ENCODE results near the gene ROGDI.
"Not testable (repeated sequence)": the region's sequence is repeated elsewhere in the genome, so short reads cannot be mapped to it uniquely, and the experiment has no call there.

ROGDI gene

GRCh38 chr16:4788910-4789309 is 13.5 kb downstream of the ROGDI start:
- DNase-seq (ENCODE audit: low read depth, low spot score): no peak
- POLR2A ChIA-PET: no interaction called here
- CTCF ChIA-PET: no interaction called here
- no peak overlapping the region for H3K4me3 ChIP-seq (ENCODE audit: low read depth, low read length)
- TF ChIP-seq, protein P1, sequence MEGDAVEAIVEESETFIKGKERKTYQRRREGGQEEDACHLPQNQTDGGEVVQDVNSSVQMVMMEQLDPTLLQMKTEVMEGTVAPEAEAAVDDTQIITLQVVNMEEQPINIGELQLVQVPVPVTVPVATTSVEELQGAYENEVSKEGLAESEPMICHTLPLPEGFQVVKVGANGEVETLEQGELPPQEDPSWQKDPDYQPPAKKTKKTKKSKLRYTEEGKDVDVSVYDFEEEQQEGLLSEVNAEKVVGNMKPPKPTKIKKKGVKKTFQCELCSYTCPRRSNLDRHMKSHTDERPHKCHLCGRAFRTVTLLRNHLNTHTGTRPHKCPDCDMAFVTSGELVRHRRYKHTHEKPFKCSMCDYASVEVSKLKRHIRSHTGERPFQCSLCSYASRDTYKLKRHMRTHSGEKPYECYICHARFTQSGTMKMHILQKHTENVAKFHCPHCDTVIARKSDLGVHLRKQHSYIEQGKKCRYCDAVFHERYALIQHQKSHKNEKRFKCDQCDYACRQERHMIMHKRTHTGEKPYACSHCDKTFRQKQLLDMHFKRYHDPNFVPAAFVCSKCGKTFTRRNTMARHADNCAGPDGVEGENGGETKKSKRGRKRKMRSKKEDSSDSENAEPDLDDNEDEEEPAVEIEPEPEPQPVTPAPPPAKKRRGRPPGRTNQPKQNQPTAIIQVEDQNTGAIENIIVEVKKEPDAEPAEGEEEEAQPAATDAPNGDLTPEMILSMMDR (IDR thresholded peaks at IDR 0.05; ENCODE audit: insufficient read depth, low read length, missing control alignments): no peak

GRCh38 chr16:4788489-4788889 is 13.9 kb downstream of the ROGDI start:
- CTCF ChIA-PET: no interaction called here
- POLR2A ChIA-PET: no interaction called here
- TF ChIP-seq, protein P1 (IDR thresholded peaks at IDR 0.05; ENCODE audit: insufficient read depth, low read length, missing control alignments): no peak
- DNase-seq (ENCODE audit: low read depth, low spot score): no peak
- no peak overlapping the region for H3K4me3 ChIP-seq (ENCODE audit: low read depth, low read length)

GRCh38 chr16:4787627-4788482 is 14.6 kb downstream of the ROGDI start, which contains the start of gene SEPTIN12:
SEPTIN12 (minus strand) TSS chr16:4788345; CDS start chr16:4787645, 700 bp downstream.
- CTCF ChIA-PET: no interaction called here
- no peak for DNase-seq (ENCODE audit: low read depth, low spot score)
- POLR2A ChIA-PET: no interaction called here
- TF ChIP-seq, protein P1 (IDR thresholded peaks at IDR 0.05; ENCODE audit: insufficient read depth, low read length, missing control alignments): no peak
- no peak within 1 kb of the TSS for H3K4me3 ChIP-seq (ENCODE audit: low read depth, low read length)

DNA sequence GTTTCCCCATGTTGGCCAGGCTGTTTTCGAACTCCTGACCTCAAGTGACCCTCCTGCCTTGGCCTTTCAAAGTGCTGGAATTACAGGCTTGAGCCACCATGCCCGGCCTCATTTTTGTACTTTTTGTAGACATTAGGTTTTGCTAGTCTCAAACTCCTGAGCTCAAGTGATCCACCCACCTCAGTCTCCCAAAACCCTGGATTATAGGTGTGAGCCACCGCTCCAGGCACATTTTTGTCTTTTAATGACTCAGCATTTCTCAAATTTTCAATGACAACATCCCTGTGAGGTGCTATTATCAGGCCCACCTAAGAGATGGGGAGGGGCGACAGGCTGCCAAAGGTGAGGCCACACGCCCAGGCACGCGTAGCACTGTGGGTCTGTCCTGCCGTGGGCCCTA is 15.4 kb downstream of the ROGDI start:
- ChIA-PET CTCF (no interaction called here), POLR2A (no interaction called here)
- DNase-seq (ENCODE audit: low read depth, low spot score): no peak
- TF ChIP-seq, protein P1 (IDR thresholded peaks at IDR 0.05; ENCODE audit: insufficient read depth, low read length, missing control alignments): no peak
- no peak overlapping the region for H3K4me3 ChIP-seq (ENCODE audit: low read depth, low read length)

DNA sequence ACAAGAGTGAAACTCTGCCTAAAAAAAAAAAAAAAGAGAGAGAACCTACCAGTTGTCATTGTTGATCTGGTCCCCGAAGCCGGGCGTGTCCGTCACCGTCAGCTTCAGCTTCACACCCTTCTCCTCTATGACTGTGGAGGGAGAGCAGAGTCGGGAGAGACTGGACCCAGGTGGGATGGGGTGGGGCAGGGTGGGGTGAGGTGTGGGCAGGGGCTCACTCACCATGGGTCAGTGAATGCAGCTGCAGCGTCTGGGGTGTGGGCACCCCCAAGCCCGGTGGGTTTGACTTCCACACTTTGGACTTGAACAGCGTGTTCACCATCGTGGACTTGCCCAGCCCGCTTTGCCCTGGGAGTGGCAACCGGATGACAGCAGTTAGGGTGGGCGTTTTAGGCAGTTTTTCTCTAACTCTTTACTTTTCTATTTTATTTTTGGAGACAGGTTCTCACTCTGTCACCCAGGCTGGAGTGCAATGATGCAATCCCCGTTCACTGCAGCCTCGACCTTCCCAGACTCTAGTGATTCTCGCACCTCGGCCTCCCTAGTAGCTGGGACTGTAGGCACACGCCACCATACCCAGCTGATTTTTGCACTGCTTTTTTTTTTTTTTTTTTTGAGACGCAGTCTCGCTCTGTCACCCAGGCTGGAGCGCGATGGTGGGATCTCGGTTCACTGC is 16.5 kb downstream of the ROGDI start:
- DNase-seq (ENCODE audit: low read depth, low spot score): no peak
- TF ChIP-seq, protein P1 (IDR thresholded peaks at IDR 0.05; ENCODE audit: insufficient read depth, low read length, missing control alignments): no peak
- no peak overlapping the region for H3K4me3 ChIP-seq (ENCODE audit: low read depth, low read length)
- ChIA-PET CTCF (no interaction called here), POLR2A (interaction anchor here (1.0 kb wide), 1 partner anchor 17 kb away, joined by 3 read pairs; the partner anchor contains the start of gene ROGDI)

DNA sequence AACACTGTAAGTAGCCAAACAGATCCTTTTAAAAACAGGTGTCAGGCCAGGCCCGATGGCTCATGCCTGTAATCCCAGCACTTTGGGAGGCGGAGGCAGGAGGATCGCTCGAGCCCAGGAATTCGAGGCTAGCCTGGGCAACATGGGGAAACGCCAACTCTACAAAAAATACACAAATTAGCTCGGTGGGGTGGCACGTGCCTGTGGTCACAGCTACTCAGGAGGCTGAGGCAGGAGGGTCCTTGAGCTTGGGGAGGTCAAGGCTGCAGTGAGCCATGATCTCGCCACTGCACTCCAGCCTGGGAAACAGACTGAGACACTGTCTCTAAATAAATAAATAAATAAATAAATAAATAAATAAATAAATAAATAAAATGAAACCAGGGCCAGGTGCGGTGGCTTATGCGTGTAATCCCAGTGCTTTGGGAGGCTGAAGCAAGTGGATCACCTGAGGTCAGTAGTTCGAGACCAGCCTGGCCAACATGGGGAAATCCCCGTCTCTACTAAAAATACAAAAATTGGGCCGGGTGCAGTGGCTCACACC is 17.9 kb downstream of the ROGDI start:
- DNase-seq (ENCODE audit: low read depth, low spot score); H3K4me3 ChIP-seq (ENCODE audit: low read depth, low read length); POLR2A ChIA-PET; CTCF ChIA-PET: not testable (repeated sequence)
